Stimulated activated CD8-positive, alpha-beta memory T cell treated with anti-CD3 and anti-CD28 coated beads, Interleukin-15, amount 100 ng/mL, for 24 hours (primary cell): ENCODE measurements around the gene FUBP3.

Experiments
- DNase-seq: peaks from one replicate; pipeline ENCODE4 v3.0.0-alpha.2; 2020; ENCODE audit warnings: low read depth

Gene FUBP3

GRCh38 chr9:130607640-130608420, 28.5 kb downstream of the FUBP3 start:
- DNase-seq: no peak

- DNase-seq: no peak
Observed at GRCh38 chr9:130608554-130609134, 29.3 kb downstream of the FUBP3 start.

DNA sequence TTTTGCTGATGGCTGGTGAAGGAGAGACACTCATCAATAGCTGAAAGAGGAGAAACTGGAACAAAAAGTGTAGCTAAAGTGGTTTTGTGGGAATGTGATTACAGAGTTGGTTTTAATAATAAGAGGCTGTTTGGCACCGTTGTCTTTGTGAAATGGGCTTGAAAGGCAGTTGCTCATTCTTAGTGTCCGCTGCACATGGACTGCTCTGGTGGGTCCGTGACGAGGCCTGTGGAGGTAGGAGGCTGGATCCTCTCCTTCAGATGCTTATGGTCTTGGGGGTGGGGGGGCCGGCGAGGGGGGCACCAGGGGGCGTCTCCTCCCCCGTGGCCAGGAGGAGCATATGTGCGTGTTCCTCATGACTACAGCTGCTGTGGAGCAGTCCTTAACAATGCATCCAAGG, 29.8 kb downstream of the FUBP3 start:
- DNase-seq: no peak

GRCh38 chr9:130610862-130611707, 31.7 kb downstream of the FUBP3 start:
- no peak for DNase-seq

DNA sequence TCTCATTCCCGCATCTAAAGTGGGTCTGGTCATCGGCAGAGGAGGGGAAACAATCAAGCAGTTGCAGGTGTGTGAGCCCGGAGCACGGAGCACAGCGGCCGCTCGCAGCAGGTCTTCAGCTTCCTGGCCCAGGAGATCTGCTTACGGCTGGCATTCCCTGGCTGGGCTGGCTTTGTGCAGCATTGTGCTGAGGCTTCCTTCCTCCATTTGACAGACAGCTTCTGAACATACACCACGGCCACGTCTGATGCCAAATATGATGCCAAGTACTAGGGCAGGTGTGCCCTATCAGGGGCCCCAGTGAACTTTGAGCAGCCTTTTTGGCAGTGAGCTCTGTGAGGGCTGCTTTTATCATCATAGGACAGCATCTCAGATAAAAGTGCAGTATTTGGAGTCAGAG, 37.1 kb downstream of the FUBP3 start:
- no peak for DNase-seq

- DNase-seq: no peak
Observed at GRCh38 chr9:130623466-130623865, 44.1 kb downstream of the FUBP3 start.

- DNase-seq: no peak
Observed at GRCh38 chr9:130624154-130624553, 44.8 kb downstream of the FUBP3 start.

GRCh38 chr9:130626249-130626996, 47.0 kb downstream of the FUBP3 start:
- DNase-seq: no peak

GRCh38 chr9:130627051-130627450, 47.7 kb downstream of the FUBP3 start:
- DNase-seq: no peak

- no peak for DNase-seq
Observed at GRCh38 chr9:130627896-130628792, 48.8 kb downstream of the FUBP3 start.

DNA sequence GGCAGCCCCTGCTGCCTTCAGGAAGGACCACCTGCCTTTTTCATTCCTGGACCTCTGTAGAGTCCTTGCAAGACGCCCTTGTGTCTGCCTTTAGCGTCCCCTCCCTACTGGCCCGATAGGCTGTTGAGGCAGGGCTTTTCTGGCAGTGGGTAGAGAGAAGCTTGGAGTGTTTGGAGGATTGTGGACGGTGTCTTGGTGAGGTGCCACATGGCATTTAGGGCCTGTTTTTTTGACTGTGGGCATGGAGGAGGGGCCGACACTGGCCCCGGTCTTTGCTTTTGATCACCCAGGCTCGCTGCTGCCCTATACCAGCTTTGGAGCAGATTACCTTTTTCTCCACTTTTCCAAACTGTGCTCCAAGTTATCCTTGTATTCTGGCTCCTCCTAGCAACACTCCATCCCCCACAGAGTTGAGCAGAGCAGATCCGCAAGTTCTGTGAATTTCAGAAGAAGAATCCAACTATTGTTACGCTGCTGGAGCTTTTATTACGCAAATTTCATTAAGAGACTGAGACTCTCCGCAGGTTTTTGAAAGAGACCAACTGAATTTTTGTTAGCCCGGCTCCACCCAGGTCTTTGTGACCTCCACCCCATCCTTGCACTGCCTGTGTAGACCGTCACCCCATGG, 50.2 kb downstream of the FUBP3 start:
- DNase-seq: no peak

- DNase-seq: no peak
Observed at GRCh38 chr9:130630071-130630450, 50.7 kb downstream of the FUBP3 start.

GRCh38 chr9:130630506-130631330, 51.3 kb downstream of the FUBP3 start:
- DNase-seq: no peak

- no peak for DNase-seq
Observed at GRCh38 chr9:130631331-130632080, 52.1 kb downstream of the FUBP3 start.

GRCh38 chr9:130632081-130632710, 52.8 kb downstream of the FUBP3 start:
- no peak for DNase-seq

GRCh38 chr9:130632841-130633240, 53.5 kb downstream of the FUBP3 start:
- DNase-seq: no peak

- DNase-seq: no peak
Observed at GRCh38 chr9:130633336-130634190, 54.2 kb downstream of the FUBP3 start.
